K562 (cell line): ENCODE data around the gene CSNK1D. TPM values are rescaled to one million over a fixed set of nuclear protein-coding genes. Genes with fewer than 3 reads are reported as not detected.

Experiments
- CBFA2T3 ChIP-seq: fragments of 450-650 bp; IDR thresholded peaks from 2 replicates; pipeline ENCODE4 v1.6.1; 2017
- CTCFL ChIP-seq: IDR thresholded peaks from 2 replicates; pipeline ENCODE4 v1.6.1; 2011; ENCODE audit warnings: borderline replicate concordance, low read depth, mild to moderate bottlenecking, moderate library complexity, low read length; ENCODE audit not compliant: insufficient read depth, poor library complexity, severe bottlenecking
- EWSR1 ChIP-seq: fragments of 450-650 bp; IDR thresholded peaks from 2 replicates; pipeline ENCODE4 v1.6.1; 2018; ENCODE audit warnings: borderline replicate concordance, mild to moderate bottlenecking, low read depth, moderate library complexity; ENCODE audit not compliant: partially characterized antibody
- FOXM1 ChIP-seq, 2 experiments: fragments of 450-650 bp in 1 of 2; sonication (generic) in 1 of 2; formaldehyde crosslinking in 1 of 2; IDR thresholded peaks; 2 replicates each; pipeline versions ENCODE4 v1.6.1 to v1.9.0; 2017 to 2022; ENCODE audit warnings: low read depth in 2 of 2, mild to moderate bottlenecking in 2 of 2, missing genetic modification reagents in 1 of 2, moderate library complexity in 1 of 2
- HMBOX1 ChIP-seq: sonication (generic); IDR thresholded peaks from 2 replicates; pipeline ENCODE4 v1.6.1; 2016
- HMG20A ChIP-seq: fragments of 450-650 bp; formaldehyde crosslinking; conservative IDR thresholded peaks from 2 replicates; pipeline ENCODE4 v1.4.0; 2020; ENCODE audit warnings: mild to moderate bottlenecking, mixed read lengths
- MBD1 ChIP-seq: fragments of 250-450 bp; sonication (Bioruptor Pico); IDR thresholded peaks from 2 replicates; pipeline ENCODE4 v1.8.0; 2022; ENCODE audit warnings: inconsistent platforms
- MCM5 ChIP-seq: fragments of 450-650 bp; IDR thresholded peaks from 2 replicates; pipeline ENCODE4 v1.6.1; 2016; ENCODE audit warnings: low read depth
- NCOA6 ChIP-seq: fragments of 450-650 bp; IDR thresholded peaks from 2 replicates; pipeline ENCODE4 v1.6.1; 2017; ENCODE audit warnings: mild to moderate bottlenecking
- NFE2 ChIP-seq: IDR thresholded peaks from 2 replicates; pipeline ENCODE4 v1.6.1; 2014; ENCODE audit warnings: antibody characterized with exemption, low read depth
- POU5F1 ChIP-seq: fragments of 150-350 bp; IDR thresholded peaks from 2 replicates; pipeline ENCODE4 v1.6.1; 2014; ENCODE audit warnings: borderline replicate concordance, low read length, low read depth, mild to moderate bottlenecking; ENCODE audit not compliant: partially characterized antibody
- RAD21 ChIP-seq, 2 experiments: fragments of 250-450 bp in 1 of 2; fragments of 450-650 bp in 1 of 2; sonication (Bioruptor Pico) in 1 of 2; formaldehyde crosslinking in 1 of 2; IDR thresholded peaks in 1 of 2; conservative IDR thresholded peaks in 1 of 2; 2 replicates each; pipeline versions ENCODE4 v1.4.0 to v1.8.0; 2020 to 2022; ENCODE audit warnings: mild to moderate bottlenecking in 2 of 2, moderate library complexity in 1 of 2
- RFX1 ChIP-seq: fragments of 450-650 bp; IDR thresholded peaks from 2 replicates; pipeline ENCODE4 v1.6.1; 2016; ENCODE audit warnings: mild to moderate bottlenecking, moderate library complexity
- TAF7 ChIP-seq: fragments of 450-650 bp; IDR thresholded peaks from 2 replicates; pipeline ENCODE4 v1.6.1; 2016; ENCODE audit warnings: missing genetic modification characterization, missing compliant biosample characterization
- TCF7L2 ChIP-seq: fragments of 150-350 bp; IDR thresholded peaks from 2 replicates; pipeline ENCODE4 v1.6.1; 2016; ENCODE audit warnings: low read depth, mild to moderate bottlenecking, low read length, moderate library complexity
- U2AF2 ChIP-seq: fragments of 200-400 bp; formaldehyde crosslinking; optimal IDR thresholded peaks from 2 replicates; pipeline ENCODE3; 2017; ENCODE audit warnings: low read depth, mild to moderate bottlenecking, low read length
- ZNF175 ChIP-seq: fragments of 200-800 bp; sonication (Bioruptor generic); IDR thresholded peaks from 2 replicates; pipeline ENCODE4 v1.6.1; 2016; ENCODE audit warnings: low read depth, mild to moderate bottlenecking, missing genetic modification characterization, missing compliant biosample characterization
- ZNF282 ChIP-seq: sonication (generic); formaldehyde crosslinking; IDR thresholded peaks from 2 replicates; pipeline ENCODE4 v1.8.1; 2023; ENCODE audit warnings: missing genetic modification reagents
- ZNF561 ChIP-seq: fragments of 450-650 bp; formaldehyde crosslinking; conservative IDR thresholded peaks from 2 replicates; pipeline ENCODE4 v1.4.0; 2020; ENCODE audit warnings: mild to moderate bottlenecking, moderate library complexity
- ZNF644 ChIP-seq: fragments of 200-800 bp; sonication (Bioruptor generic); IDR thresholded peaks from 2 replicates; pipeline ENCODE4 v1.6.1; 2016; ENCODE audit warnings: low read depth, missing genetic modification characterization, missing compliant biosample characterization
- polyA plus RNA-seq, 8 experiments: library from polyadenylated mRNA; depleted of rRNA in 4 of 8; stranded (reverse) in 5 of 8; unstranded in 3 of 8; fragments of >200 nt; fragmentation: Nextera tagmentation in 2 of 8; fragmentation: Illumina TruSeq in 1 of 8; extraction: Ambion mirVana in 2 of 8; extraction: Trizol in 1 of 8; gene quantifications; 2 replicates each; pipeline versions ENCODE4 v1.2.1 to v1.2.3, GENCODE V29; 2011 to 2014; ENCODE audit warnings: inconsistent platforms in 1 of 8, missing spikeins in 1 of 8
- total RNA-seq, 7 experiments: library from RNA; depleted of rRNA in 6 of 7; stranded (reverse); fragments of >200 nt in 6 of 7; fragmentation: Illumina TruSeq in 2 of 7; extraction: Trizol in 2 of 7; gene quantifications; 2 replicates each; pipeline versions ENCODE4 v1.2.1 to v1.2.3, GENCODE V29; 2011 to 2021; ENCODE audit warnings: low replicate concordance in 1 of 7

Gene CSNK1D
- total and polyA plus RNA-seq, 9 of the 15 experiments (the other 6 are each of a cell fraction or from before 2014, with no cell fraction given): 6.5 to 133 (median 41.3) TPM

- no peak for TF ChIP-seq ZNF175 (CRISPR knock-in tag)
- no peak for TF ChIP-seq EWSR1
- no peak for TF ChIP-seq NCOA6
- TF ChIP-seq HMG20A (CRISPR knock-in tag): no peak
- TF ChIP-seq CTCFL: peak; percentile 57
- no peak for TF ChIP-seq ZNF644
- TF ChIP-seq ZNF282 (CRISPR knock-in tag): no peak
- TF ChIP-seq NFE2: no peak
- no peak for TF ChIP-seq POU5F1
- no peak for TF ChIP-seq U2AF2
- no peak for TF ChIP-seq RFX1
- TF ChIP-seq HMBOX1: no peak
- peak; percentile 84 to 92 for TF ChIP-seq RAD21 (CRISPR knock-in tag; conservative IDR thresholded peaks at IDR 0.05 in 1 of 2, IDR thresholded peaks at IDR 0.05 in 1 of 2)
- no peak for TF ChIP-seq TCF7L2
- no peak for TF ChIP-seq ZNF561
- TF ChIP-seq FOXM1 (IDR thresholded peaks at IDR 0.05; ENCODE audit: low read depth): no peak
- no peak for TF ChIP-seq FOXM1 (CRISPR knock-in tag; IDR thresholded peaks at IDR 0.05; ENCODE audit: low read depth)
- TF ChIP-seq CBFA2T3: no peak; the same call in 1 of the 2 replicates
- TF ChIP-seq MCM5: no peak
- TF ChIP-seq TAF7 (tag): no peak
- no peak for TF ChIP-seq MBD1 (CRISPR knock-in tag)
These were observed 37.1 kb downstream of the CSNK1D start (continued) for GRCh38 chr17:82236142-82236971.
